Uterus (tissue), 2 donors: ENCODE results near the gene SCN1B.

ENCODE experiments used
- CTCF ChIP-seq, 4 experiments: fragments of 200-600 bp in 2 of 4; fragments of 450-650 bp in 2 of 4; sonication (generic) in 2 of 4; IDR thresholded peaks; one replicate each; pipeline ENCODE4 v1.5.1; 2016 to 2019; ENCODE audit warnings: antibody characterized with exemption in 4 of 4, mild to moderate bottlenecking in 2 of 4, moderate library complexity in 1 of 4
- POLR2A ChIP-seq, 2 donors: fragments of 450-650 bp; IDR thresholded peaks; one replicate each; pipeline ENCODE4 v1.6.1; 2016; ENCODE audit warnings: antibody characterized with exemption in 2 of 2, mild to moderate bottlenecking in 1 of 2, moderate library complexity in 1 of 2

- no peak for TF ChIP-seq CTCF (IDR thresholded peaks at IDR 0.05)
- no peak for TF ChIP-seq POLR2A (IDR thresholded peaks at IDR 0.05)
Observed at GRCh38 chr19:34985249-34986022, 44.8 kb upstream of the SCN1B start.
